HL-60 (cell line): ENCODE data around the gene GANC.

ENCODE experiments used
- DNase-seq, 2 experiments: peaks; one replicate each; pipeline ENCODE4 v3.0.0-alpha.2; 2010 to 2020; ENCODE audit warnings: low read depth in 1 of 2, low spot score in 1 of 2
- H3K27ac ChIP-seq: fragments of 250-450 bp; sonication (Bioruptor Pico); replicated peaks from 2 replicates; pipeline ENCODE4 v1.5.1; 2020; ENCODE audit warnings: mild to moderate bottlenecking, moderate library complexity
- H3K27me3 ChIP-seq: fragments of 250-450 bp; sonication (Bioruptor Pico); 2 replicates; pipeline ENCODE4 v1.5.1; 2021; ENCODE audit warnings: mild to moderate bottlenecking, moderate library complexity; ENCODE audit not compliant: insufficient read depth, poor library complexity, severe bottlenecking
- H3K4me3 ChIP-seq: replicated peaks from 2 replicates; pipeline ENCODE4 v1.5.1; 2011; ENCODE audit warnings: mild to moderate bottlenecking, control low read depth, low read length; ENCODE audit not compliant: insufficient read depth
- GABPA ChIP-seq: IDR thresholded peaks from 2 replicates; pipeline ENCODE4 v1.6.1; 2012; ENCODE audit warnings: low read depth
- POLR2AphosphoS5 ChIP-seq: IDR thresholded peaks from 2 replicates; pipeline ENCODE4 v1.6.1; 2012; ENCODE audit warnings: low read depth
- SPI1 ChIP-seq: IDR thresholded peaks from 2 replicates; pipeline ENCODE4 v1.6.1; 2012; ENCODE audit warnings: low read depth, mild to moderate bottlenecking, borderline replicate concordance
- TF ChIP-seq, protein P1 (sequence below): IDR thresholded peaks from one replicate; pipeline ENCODE4 v1.5.1; 2011; ENCODE audit warnings: low read length, control low read depth, inconsistent platforms; ENCODE audit not compliant: insufficient read depth
- TF ChIP-seq, protein P2 (sequence below): IDR thresholded peaks from 2 replicates; pipeline ENCODE4 v1.6.1; 2012; ENCODE audit warnings: low read depth; ENCODE audit not compliant: insufficient replicate concordance

GANC gene

DNA sequence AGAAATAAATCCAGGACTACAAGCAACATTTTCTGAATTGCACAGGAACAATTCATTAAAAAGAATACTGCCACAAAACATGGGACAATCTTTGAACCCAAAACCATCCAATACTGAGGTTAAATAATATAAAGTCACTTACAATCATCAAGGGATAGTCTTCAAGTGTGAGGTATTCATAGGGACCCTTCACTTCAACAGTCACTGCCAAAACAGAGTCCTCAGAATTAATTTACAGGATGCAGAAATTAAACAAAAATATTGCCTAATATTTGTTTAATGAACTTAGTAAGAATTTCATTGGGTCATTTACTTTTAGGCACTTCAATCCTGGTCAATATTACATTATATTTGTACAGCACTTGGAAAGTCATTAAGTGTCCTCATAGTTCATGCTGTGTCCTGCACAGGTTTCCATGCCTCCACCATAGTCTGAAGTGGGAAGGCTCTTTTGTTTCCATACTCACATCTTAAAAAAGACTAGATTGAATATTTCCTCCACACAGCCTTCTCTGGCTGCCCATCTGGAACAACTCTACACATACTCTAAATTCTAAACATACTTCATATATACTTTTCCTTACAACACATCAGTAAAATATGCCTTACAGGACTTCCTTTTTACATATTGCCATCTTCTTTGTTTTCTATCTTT, 33.3 kb upstream of the GANC start:
- TF ChIP-seq GABPA (no peak), SPI1 (no peak), POLR2AphosphoS5 (no peak)
- TF ChIP-seq, protein P1, sequence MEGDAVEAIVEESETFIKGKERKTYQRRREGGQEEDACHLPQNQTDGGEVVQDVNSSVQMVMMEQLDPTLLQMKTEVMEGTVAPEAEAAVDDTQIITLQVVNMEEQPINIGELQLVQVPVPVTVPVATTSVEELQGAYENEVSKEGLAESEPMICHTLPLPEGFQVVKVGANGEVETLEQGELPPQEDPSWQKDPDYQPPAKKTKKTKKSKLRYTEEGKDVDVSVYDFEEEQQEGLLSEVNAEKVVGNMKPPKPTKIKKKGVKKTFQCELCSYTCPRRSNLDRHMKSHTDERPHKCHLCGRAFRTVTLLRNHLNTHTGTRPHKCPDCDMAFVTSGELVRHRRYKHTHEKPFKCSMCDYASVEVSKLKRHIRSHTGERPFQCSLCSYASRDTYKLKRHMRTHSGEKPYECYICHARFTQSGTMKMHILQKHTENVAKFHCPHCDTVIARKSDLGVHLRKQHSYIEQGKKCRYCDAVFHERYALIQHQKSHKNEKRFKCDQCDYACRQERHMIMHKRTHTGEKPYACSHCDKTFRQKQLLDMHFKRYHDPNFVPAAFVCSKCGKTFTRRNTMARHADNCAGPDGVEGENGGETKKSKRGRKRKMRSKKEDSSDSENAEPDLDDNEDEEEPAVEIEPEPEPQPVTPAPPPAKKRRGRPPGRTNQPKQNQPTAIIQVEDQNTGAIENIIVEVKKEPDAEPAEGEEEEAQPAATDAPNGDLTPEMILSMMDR: no peak
- TF ChIP-seq, protein P2, sequence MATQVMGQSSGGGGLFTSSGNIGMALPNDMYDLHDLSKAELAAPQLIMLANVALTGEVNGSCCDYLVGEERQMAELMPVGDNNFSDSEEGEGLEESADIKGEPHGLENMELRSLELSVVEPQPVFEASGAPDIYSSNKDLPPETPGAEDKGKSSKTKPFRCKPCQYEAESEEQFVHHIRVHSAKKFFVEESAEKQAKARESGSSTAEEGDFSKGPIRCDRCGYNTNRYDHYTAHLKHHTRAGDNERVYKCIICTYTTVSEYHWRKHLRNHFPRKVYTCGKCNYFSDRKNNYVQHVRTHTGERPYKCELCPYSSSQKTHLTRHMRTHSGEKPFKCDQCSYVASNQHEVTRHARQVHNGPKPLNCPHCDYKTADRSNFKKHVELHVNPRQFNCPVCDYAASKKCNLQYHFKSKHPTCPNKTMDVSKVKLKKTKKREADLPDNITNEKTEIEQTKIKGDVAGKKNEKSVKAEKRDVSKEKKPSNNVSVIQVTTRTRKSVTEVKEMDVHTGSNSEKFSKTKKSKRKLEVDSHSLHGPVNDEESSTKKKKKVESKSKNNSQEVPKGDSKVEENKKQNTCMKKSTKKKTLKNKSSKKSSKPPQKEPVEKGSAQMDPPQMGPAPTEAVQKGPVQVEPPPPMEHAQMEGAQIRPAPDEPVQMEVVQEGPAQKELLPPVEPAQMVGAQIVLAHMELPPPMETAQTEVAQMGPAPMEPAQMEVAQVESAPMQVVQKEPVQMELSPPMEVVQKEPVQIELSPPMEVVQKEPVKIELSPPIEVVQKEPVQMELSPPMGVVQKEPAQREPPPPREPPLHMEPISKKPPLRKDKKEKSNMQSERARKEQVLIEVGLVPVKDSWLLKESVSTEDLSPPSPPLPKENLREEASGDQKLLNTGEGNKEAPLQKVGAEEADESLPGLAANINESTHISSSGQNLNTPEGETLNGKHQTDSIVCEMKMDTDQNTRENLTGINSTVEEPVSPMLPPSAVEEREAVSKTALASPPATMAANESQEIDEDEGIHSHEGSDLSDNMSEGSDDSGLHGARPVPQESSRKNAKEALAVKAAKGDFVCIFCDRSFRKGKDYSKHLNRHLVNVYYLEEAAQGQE: no peak
- Histone ChIP-seq H3K27me3 (no peaks in the 10 kb centered on the region), H3K27ac (no peak overlapping the region), H3K4me3 (no peak overlapping the region)
- DNase-seq: no peak

DNA sequence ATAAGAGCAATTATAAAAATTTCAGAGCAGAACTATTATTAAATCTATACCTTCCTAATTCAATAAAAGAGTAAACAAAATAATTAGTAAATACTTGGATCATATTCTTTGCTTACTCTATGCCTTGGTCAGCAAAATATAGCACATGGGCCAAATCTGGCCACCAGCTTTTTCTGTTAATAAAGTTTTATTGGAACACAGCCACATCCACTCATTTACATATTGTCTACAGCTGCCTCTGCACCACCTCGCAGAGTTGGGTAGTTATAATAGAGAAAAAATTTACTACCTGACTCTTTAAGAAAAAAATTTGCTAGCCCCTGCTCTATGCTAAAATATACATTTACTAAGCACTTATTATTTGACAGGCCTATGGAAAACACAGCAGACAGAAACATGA, 32.2 kb upstream of the GANC start:
- DNase-seq: no peak
- Histone ChIP-seq H3K4me3 (no peak overlapping the region), H3K27me3 (no peaks in the 10 kb centered on the region)

DNA sequence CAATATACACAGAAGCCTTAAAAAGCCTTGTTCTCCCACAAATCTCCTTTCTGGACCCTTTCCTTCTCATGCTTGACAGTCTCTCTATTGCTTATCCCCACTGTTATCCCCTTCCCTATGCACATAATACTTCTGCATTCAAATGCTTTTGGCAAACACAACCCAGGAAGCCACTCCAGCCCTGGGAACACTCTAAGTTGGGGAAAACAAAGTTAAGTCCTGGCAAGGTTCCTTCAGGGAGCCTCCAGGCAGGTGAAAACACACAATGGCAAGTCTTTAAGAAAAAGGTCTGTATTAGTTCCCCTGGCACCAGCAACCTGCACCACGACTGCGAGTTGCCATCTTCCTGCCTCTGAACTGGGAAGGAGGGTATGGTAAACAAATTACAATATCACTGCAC, 19.7 kb upstream of the GANC start:
- no peak for TF ChIP-seq GABPA
- TF ChIP-seq, protein P2: no peak
- TF ChIP-seq SPI1: no peak
- TF ChIP-seq POLR2AphosphoS5: no peak
- TF ChIP-seq, protein P1: no peak
- H3K4me3 ChIP-seq: no peak overlapping the region
- no peak overlapping the region for H3K27ac ChIP-seq
- no peak for DNase-seq
- no peaks in the 10 kb centered on the region for H3K27me3 ChIP-seq

More for the DNA sequence above, 32.2 kb upstream of the GANC start:
- H3K27ac ChIP-seq: no peak overlapping the region
- no peak for TF ChIP-seq POLR2AphosphoS5
- TF ChIP-seq GABPA: no peak
- no peak for TF ChIP-seq SPI1
- TF ChIP-seq, protein P1: no peak
- TF ChIP-seq, protein P2: no peak
